ENCODE data around the gene NKTR.
A peak's percentile ranks its signal among the peaks of the same experiment; 100 is the strongest.

Gene NKTR

GRCh38 chr3:42647821-42648459, 47.5 kb downstream of the NKTR start:
- TF ChIP-seq CTCF (conservative IDR thresholded peaks at IDR 0.05; ENCODE audit: control insufficient read depth, insufficient read depth, low read depth, low read length): no peak
- DNase-seq (ENCODE audit: low read depth): no peak
- H3K4me3 ChIP-seq (ENCODE audit: control insufficient read depth, low read depth, low read length): no peak overlapping the region

DNA sequence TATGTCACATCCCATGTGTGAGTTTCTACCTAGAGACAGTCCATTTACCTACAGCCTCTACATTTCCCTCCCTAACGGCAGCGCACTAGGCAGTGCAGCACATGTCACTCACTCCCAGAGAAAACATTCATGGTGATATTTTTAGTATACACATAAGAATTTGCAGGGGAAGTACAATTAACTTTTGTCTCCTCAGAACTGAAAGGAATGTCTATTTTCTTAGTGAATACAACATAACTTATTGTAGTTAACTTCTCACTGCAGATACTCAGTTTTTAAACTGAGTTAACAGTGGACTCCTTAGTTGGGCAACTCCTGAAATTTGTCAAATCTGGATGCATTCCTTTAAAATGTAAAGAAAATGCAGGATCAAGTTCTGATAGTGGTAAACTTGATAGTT, 48.5 kb downstream of the NKTR start:
- no peak for DNase-seq (ENCODE audit: low read depth)
- TF ChIP-seq CTCF (conservative IDR thresholded peaks at IDR 0.05; ENCODE audit: control insufficient read depth, insufficient read depth, low read depth, low read length): no peak
- H3K4me3 ChIP-seq (ENCODE audit: control insufficient read depth, low read depth, low read length): no peak overlapping the region

- no peak overlapping the region for H3K4me3 ChIP-seq (ENCODE audit: control insufficient read depth, low read depth, low read length)
- no peak for DNase-seq (ENCODE audit: low read depth)
- TF ChIP-seq CTCF (conservative IDR thresholded peaks at IDR 0.05; ENCODE audit: control insufficient read depth, insufficient read depth, low read depth, low read length): no peak
These were observed 49.3 kb downstream of the NKTR start for GRCh38 chr3:42649783-42650182.

GRCh38 chr3:42651248-42652091, 51.0 kb downstream of the NKTR start:
- peak; percentile 70 for DNase-seq (ENCODE audit: low read depth)
- H3K4me3 ChIP-seq (ENCODE audit: control insufficient read depth, low read depth, low read length): no peak overlapping the region
- no peak for TF ChIP-seq CTCF (conservative IDR thresholded peaks at IDR 0.05; ENCODE audit: control insufficient read depth, insufficient read depth, low read depth, low read length)

DNA sequence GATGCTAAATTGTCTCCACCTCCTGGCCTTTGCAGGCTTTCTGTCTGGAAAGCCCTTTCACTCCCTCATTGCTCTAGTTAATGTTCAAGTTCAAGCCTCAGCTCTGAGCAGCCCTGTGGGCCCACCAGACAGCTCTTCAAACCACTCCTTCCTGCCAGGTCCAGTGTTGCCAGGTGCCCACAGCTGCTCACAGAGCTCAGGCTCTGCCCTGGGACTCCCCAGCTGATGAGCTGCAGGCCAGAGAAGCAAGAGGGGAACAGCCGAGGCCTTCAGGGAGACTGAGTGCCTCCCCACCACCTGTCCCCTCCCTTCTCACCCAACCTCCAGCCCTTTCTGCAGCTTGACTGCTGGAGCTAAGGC, 51.7 kb downstream of the NKTR start:
- H3K4me3 ChIP-seq (ENCODE audit: control insufficient read depth, low read depth, low read length): peak overlapping the region; percentile 76
- TF ChIP-seq CTCF (conservative IDR thresholded peaks at IDR 0.05; ENCODE audit: control insufficient read depth, insufficient read depth, low read depth, low read length): no peak
- no peak for DNase-seq (ENCODE audit: low read depth)

GRCh38 chr3:42652611-42653302, 52.3 kb downstream of the NKTR start:
- peak; percentile 84 for DNase-seq (ENCODE audit: low read depth)
- no peak for TF ChIP-seq CTCF (conservative IDR thresholded peaks at IDR 0.05; ENCODE audit: control insufficient read depth, insufficient read depth, low read depth, low read length)

More at GRCh38 chr3:42652611-42653302, 52.3 kb downstream of the NKTR start:
- H3K4me3 ChIP-seq (ENCODE audit: control insufficient read depth, low read depth, low read length): peak overlapping the region; percentile 76

All from fibroblast of mammary gland (primary cell).